Measurements from ENCODE around the gene RFX8. TPM values are rescaled to one million over a fixed set of nuclear protein-coding genes. Genes with fewer than 3 reads are reported as not detected.
"Not testable (repeated sequence)": the region's sequence is repeated elsewhere in the genome, so short reads cannot be mapped to it uniquely, and the experiment has no call there.

The RFX8 gene
- total RNA-seq, 4 donors from 2014 or later, result 1.4 to 6.9 (median 3.9) TPM

- TF ChIP-seq POLR2A (IDR thresholded peaks at IDR 0.05), result no peak
- H3K27me3 ChIP-seq, result no peaks in the 10 kb centered on the region
These were observed 38.1 kb upstream of the RFX8 start for GRCh38 chr2:101512993-101513392.

GRCh38 chr2:101511381-101511780 lies 36.5 kb upstream of the RFX8 start:
- Histone ChIP-seq H3K4me3 (no peak overlapping the region), H3K9me3 (no peaks in the 10 kb centered on the region), H3K27me3 (no peaks in the 10 kb centered on the region), H3K27ac (no peak overlapping the region), H3K4me1 (peaks cover 0 to 22% (median 4%) of the 10 kb centered on the region in 4 donors), H3K36me3 (no peaks in the 10 kb centered on the region)
- no peak for DNase-seq (ENCODE audit: low spot score in 2 of 2)
- no peak for TF ChIP-seq CTCF (IDR thresholded peaks at IDR 0.05)
- TF ChIP-seq EP300 (IDR thresholded peaks at IDR 0.05), result no peak
- no peak for TF ChIP-seq POLR2A (IDR thresholded peaks at IDR 0.05)
- 60 to 76% methylated on average over 1 of the region's 1 CpG for WGBS, 2 donors

More at GRCh38 chr2:101512993-101513392, 38.1 kb upstream of the RFX8 start:
- Histone ChIP-seq H3K36me3 (no peaks in the 10 kb centered on the region), H3K27ac (no peak overlapping the region), H3K9me3 (no peaks in the 10 kb centered on the region), H3K4me1 (peaks cover 0 to 23% (median 4%) of the 10 kb centered on the region in 4 donors), H3K4me3 (no peak overlapping the region)
- DNase-seq (ENCODE audit: low spot score in 2 of 2), result no peak
- 88 to 90% methylated on average over 3 of the region's 3 CpGs for WGBS, 2 donors

- Histone ChIP-seq H3K4me1 (peaks cover 0 to 7% (median 0%) of the 10 kb centered on the region in 4 donors), H3K4me3 (no peak overlapping the region), H3K9me3 (no peaks in the 10 kb centered on the region), H3K27ac (peak overlapping the region in 1 of 4 donors; percentile 58), H3K36me3 (no peaks in the 10 kb centered on the region), H3K27me3 (no peaks in the 10 kb centered on the region)
- TF ChIP-seq CTCF (IDR thresholded peaks at IDR 0.05) (no peak), EP300 (IDR thresholded peaks at IDR 0.05) (peak in 1 of 2 donors; percentile 74)
- DNase-seq (ENCODE audit: low spot score in 2 of 2), result peak in 1 of 2 donors; percentile 72
- 62 to 68% methylated on average over 8 of the region's 8 CpGs for WGBS, 2 donors
These were observed 34.8 kb upstream of the RFX8 start for GRCh38 chr2:101509499-101510284.

- H3K36me3 ChIP-seq, result no peaks in the 10 kb centered on the region
- no peak overlapping the region for H3K27ac ChIP-seq
- H3K27me3 ChIP-seq, result no peaks in the 10 kb centered on the region
- H3K4me1 ChIP-seq, result peaks cover 0 to 7% (median 0%) of the 10 kb centered on the region in 4 donors
- no peaks in the 10 kb centered on the region for H3K9me3 ChIP-seq
- TF ChIP-seq CTCF (IDR thresholded peaks at IDR 0.05) (no peak), EP300 (IDR thresholded peaks at IDR 0.05) (no peak), POLR2A (IDR thresholded peaks at IDR 0.05) (no peak)
- 75 to 87% methylated on average over 5 of the region's 5 CpGs for WGBS, 2 donors
- no peak for DNase-seq (ENCODE audit: low spot score in 2 of 2)
- no peak overlapping the region for H3K4me3 ChIP-seq
These were observed 33.7 kb upstream of the RFX8 start for GRCh38 chr2:101508636-101509035.

- WGBS, 2 donors, result 91% methylated on average over 4 of the region's 4 CpGs
- not testable (repeated sequence) for DNase-seq (ENCODE audit: low spot score in 2 of 2); H3K9me3 ChIP-seq; H3K27me3 ChIP-seq; H3K4me3 ChIP-seq; H3K36me3 ChIP-seq; H3K27ac ChIP-seq
- peaks cover 0 to 23% (median 4%) of the 10 kb centered on the region in 4 donors for H3K4me1 ChIP-seq
These were observed 30.4 kb upstream of the RFX8 start for GRCh38 chr2:101505276-101505675.

GRCh38 chr2:101504744-101505143 lies 29.8 kb upstream of the RFX8 start:
- not testable (repeated sequence) for DNase-seq (ENCODE audit: low spot score in 2 of 2); H3K36me3 ChIP-seq; H3K27ac ChIP-seq; H3K27me3 ChIP-seq; H3K4me3 ChIP-seq; H3K9me3 ChIP-seq
- peaks cover 0 to 23% (median 4%) of the 10 kb centered on the region in 4 donors for H3K4me1 ChIP-seq
- 71 to 84% methylated on average over 7 to 8 of the region's 8 CpGs for WGBS, 2 donors

Data from tibial nerve (tissue), 4 donors.